ENCODE data around the gene DCHS1. TPM values are rescaled to one million over a fixed set of nuclear protein-coding genes. Genes with fewer than 3 reads are reported as not detected.

The DCHS1 gene
- total and polyA plus RNA-seq, 10 of the 15 experiments (the other 5 are each of a cell fraction or from before 2014, with no cell fraction given) = 0.02 to 0.64 (median 0.18) TPM; not detected in 1

GRCh38 chr11:6622261-6623171 lies 33.1 kb downstream of the DCHS1 start:
- DNase-seq (ENCODE audit: low read depth, low spot score) (no peak), ATAC-seq (no peak), FAIRE-seq (no peak)
- ChIA-PET POLR2A (interaction anchor here (0.9 to 9.1 kb wide), 2 partner anchors 13 to 18 kb away, joined by 3 to 85 read pairs; partner anchors contain the start of gene TAF10), RAD21 (ENCODE audit: unreplicated experiment) (no interaction called here), CTCF (interaction anchor here (0.6 to 3.1 kb wide), 4 partner anchors 10 to 116 kb away, joined by 3 to 13 read pairs (median 4); partner anchors contain the start of gene TAF10), SMC1A (ENCODE audit: uncharacterized antibody, unreplicated experiment) (interaction anchor here (1.1 kb wide), 1 partner anchor 220 kb away, joined by 3 read pairs; no protein-coding TSS in a partner anchor)
- Histone ChIP-seq H3K4me3 (no peak overlapping the region), H3K4me1 (ENCODE audit: control insufficient read depth, insufficient read depth, low read length) (peaks cover 7% of the 10 kb centered on the region), H3K27me3 (replicated peaks in 1 of 2; ENCODE audit: control insufficient read depth in 2 of 2, insufficient read depth in 2 of 2, low read length in 1 of 2) (no peaks in the 10 kb centered on the region), H3K9me3 (replicated peaks; ENCODE audit: control insufficient read depth, insufficient read depth, low read length) (no peaks in the 10 kb centered on the region), H3K9ac (ENCODE audit: control insufficient read depth, insufficient read depth, low read length) (no peak overlapping the region), H3K27ac (ENCODE audit: control insufficient read depth, insufficient read depth) (no peak overlapping the region), H3K79me2 (ENCODE audit: control insufficient read depth, insufficient read depth, low read length) (peaks cover 9% of the 10 kb centered on the region), H3K36me3 (ENCODE audit: control insufficient read depth in 2 of 2, insufficient read depth in 2 of 2, low read length in 1 of 2) (no peaks in the 10 kb centered on the region), H4K20me1 (ENCODE audit: control insufficient read depth, insufficient read depth) (no peaks in the 10 kb centered on the region), H3K4me2 (ENCODE audit: control insufficient read depth, insufficient read depth) (no peak overlapping the region), H2AFZ (ENCODE audit: control insufficient read depth, low read depth, low read length) (no peak overlapping the region)
- WGBS (ENCODE audit: insufficient coverage, insufficient replicate concordance, low lambda C conversion rate, missing lambda C conversion rate) = 48% methylated on average over 24 of the region's 24 CpGs
- BruUV-seq (replicated peaks) = no TSS peak
- TF ChIP-seq ZNF217 (IDR thresholded peaks at IDR 0.05) (no peak), TCF12 (IDR thresholded peaks at IDR 0.05; ENCODE audit: low read depth, low read length) (0 out of 2 replicates have a peak, but pooled peaks have one; percentile 18)
- in situ Hi-C loops (cut with MboI) (no loop called here), intact Hi-C loops (cut with micrococcal nuclease; ENCODE audit: unreplicated experiment) (no loop called here)

- ATAC-seq (no peak), FAIRE-seq (no peak), DNase-seq (ENCODE audit: low read depth, low spot score) (no peak)
- CTCF ChIA-PET = interaction anchor here (0.6 to 3.1 kb wide), 6 partner anchors 9 to 134 kb away, joined by 3 to 13 read pairs (median 4); partner anchors contain the start of gene TAF10
- 71% methylated on average over 13 of the region's 16 CpGs for WGBS (ENCODE audit: insufficient coverage, insufficient replicate concordance, low lambda C conversion rate, missing lambda C conversion rate)
- no peaks in the 10 kb centered on the region for H3K9me3 ChIP-seq (replicated peaks; ENCODE audit: control insufficient read depth, insufficient read depth, low read length)
- TF ChIP-seq BCL11A (IDR thresholded peaks at IDR 0.05; ENCODE audit: low read depth, low read length) (no peak), HDAC6 (IDR thresholded peaks at IDR 0.05; ENCODE audit: unreplicated experiment) (no peak), RCOR1 (conservative IDR thresholded peaks at IDR 0.05; ENCODE audit: low read depth, low read length) (no peak), ZNF207 (IDR thresholded peaks at IDR 0.05; ENCODE audit: borderline replicate concordance) (no peak)
- no peak overlapping the region for H3K4me3 ChIP-seq
- SMC1A ChIA-PET (ENCODE audit: uncharacterized antibody, unreplicated experiment) = interaction anchor here (0.9 to 1.4 kb wide), 5 partner anchors 15 to 219 kb away, joined by 3 to 4 read pairs (median 3); no protein-coding TSS in a partner anchor
- H3K27ac ChIP-seq (ENCODE audit: control insufficient read depth, insufficient read depth) = no peak overlapping the region
- RAD21 ChIA-PET (ENCODE audit: unreplicated experiment) = interaction anchor here (4.3 kb wide), 1 partner anchor 18 kb away, joined by 55 read pairs; the partner anchor contains the start of genes ILK and RRP8
- H3K9ac ChIP-seq (ENCODE audit: control insufficient read depth, insufficient read depth, low read length) = no peak overlapping the region
- no peak overlapping the region for H3K4me2 ChIP-seq (ENCODE audit: control insufficient read depth, insufficient read depth)
- intact Hi-C loops (cut with micrococcal nuclease; ENCODE audit: unreplicated experiment) (no loop called here), in situ Hi-C loops (cut with MboI) (no loop called here)
- peaks cover 12% of the 10 kb centered on the region for H3K79me2 ChIP-seq (ENCODE audit: control insufficient read depth, insufficient read depth, low read length)
- H4K20me1 ChIP-seq (ENCODE audit: control insufficient read depth, insufficient read depth) = no peaks in the 10 kb centered on the region
- no peaks in the 10 kb centered on the region for H3K27me3 ChIP-seq (replicated peaks in 1 of 2; ENCODE audit: control insufficient read depth in 2 of 2, insufficient read depth in 2 of 2, low read length in 1 of 2)
- no peaks in the 10 kb centered on the region for H3K36me3 ChIP-seq (ENCODE audit: control insufficient read depth in 2 of 2, insufficient read depth in 2 of 2, low read length in 1 of 2)
- no TSS peak for BruUV-seq (replicated peaks)
- POLR2A ChIA-PET = interaction anchor here (0.9 to 9.1 kb wide), 2 partner anchors 12 to 17 kb away, joined by 3 to 85 read pairs; partner anchors contain the start of gene TAF10
- H3K4me1 ChIP-seq (ENCODE audit: control insufficient read depth, insufficient read depth, low read length) = peaks cover 5% of the 10 kb centered on the region
- no peak overlapping the region for H2AFZ ChIP-seq (ENCODE audit: control insufficient read depth, low read depth, low read length)
These were observed 33.8 kb downstream of the DCHS1 start for GRCh38 chr11:6621711-6622211.

All from GM12878 (cell line).